ENCODE measurements around the gene MYMX. TPM values are rescaled to one million over a fixed set of nuclear protein-coding genes. Genes with fewer than 3 reads are reported as not detected.

Gene MYMX
- total and polyA plus RNA-seq, 2 of the 13 experiments (the other 11 are each of a cell fraction or from before 2014, with no cell fraction given) = not detected

GRCh38 chr6:44237813-44238433 lies 21.2 kb downstream of the MYMX start (continued):
- TF ChIP-seq E2F5 (CRISPR knock-in tag; conservative IDR thresholded peaks at IDR 0.05) (no peak; the same call in 1 of the 2 replicates), KLF15 (CRISPR knock-in tag; IDR thresholded peaks at IDR 0.05; ENCODE audit: borderline replicate concordance) (no peak), CEBPZ (IDR thresholded peaks at IDR 0.05; ENCODE audit: low read length) (no peak), FOXA3 (CRISPR knock-in tag; IDR thresholded peaks at IDR 0.05) (peak; percentile 4), KLF13 (CRISPR knock-in tag; IDR thresholded peaks at IDR 0.05) (peak; percentile 86; the same call in 1 of the 2 replicates), ZNF687 (CRISPR knock-in tag; IDR thresholded peaks at IDR 0.05) (peak; percentile 95), ZNF451 (CRISPR knock-in tag; IDR thresholded peaks at IDR 0.05) (peak; percentile 63; the same call in 1 of the 2 replicates), EEA1 (CRISPR knock-in tag; IDR thresholded peaks at IDR 0.05; ENCODE audit: borderline replicate concordance) (no peak; the same call in 1 of the 2 replicates), ZNF333 (CRISPR knock-in tag; IDR thresholded peaks at IDR 0.05; ENCODE audit: borderline replicate concordance) (no peak; the same call in 1 of the 2 replicates), ZNF768 (CRISPR knock-in tag; IDR thresholded peaks at IDR 0.05) (peak; percentile 72; the same call in 1 of the 2 replicates), RFXANK (CRISPR knock-in tag; IDR thresholded peaks at IDR 0.05) (0 out of 2 replicates have a peak, but pooled peaks have one; percentile 68), ZNF605 (CRISPR knock-in tag; IDR thresholded peaks at IDR 0.05) (0 out of 2 replicates have a peak, but pooled peaks have one; percentile 24), GATAD2A (CRISPR knock-in tag; IDR thresholded peaks at IDR 0.05) (peak; percentile 52; the same call in 1 of the 2 replicates), ARHGAP35 (CRISPR knock-in tag; IDR thresholded peaks at IDR 0.05; ENCODE audit: borderline replicate concordance) (peak; percentile 81; the same call in 1 of the 2 replicates)
- TF ChIP-seq, protein P1, sequence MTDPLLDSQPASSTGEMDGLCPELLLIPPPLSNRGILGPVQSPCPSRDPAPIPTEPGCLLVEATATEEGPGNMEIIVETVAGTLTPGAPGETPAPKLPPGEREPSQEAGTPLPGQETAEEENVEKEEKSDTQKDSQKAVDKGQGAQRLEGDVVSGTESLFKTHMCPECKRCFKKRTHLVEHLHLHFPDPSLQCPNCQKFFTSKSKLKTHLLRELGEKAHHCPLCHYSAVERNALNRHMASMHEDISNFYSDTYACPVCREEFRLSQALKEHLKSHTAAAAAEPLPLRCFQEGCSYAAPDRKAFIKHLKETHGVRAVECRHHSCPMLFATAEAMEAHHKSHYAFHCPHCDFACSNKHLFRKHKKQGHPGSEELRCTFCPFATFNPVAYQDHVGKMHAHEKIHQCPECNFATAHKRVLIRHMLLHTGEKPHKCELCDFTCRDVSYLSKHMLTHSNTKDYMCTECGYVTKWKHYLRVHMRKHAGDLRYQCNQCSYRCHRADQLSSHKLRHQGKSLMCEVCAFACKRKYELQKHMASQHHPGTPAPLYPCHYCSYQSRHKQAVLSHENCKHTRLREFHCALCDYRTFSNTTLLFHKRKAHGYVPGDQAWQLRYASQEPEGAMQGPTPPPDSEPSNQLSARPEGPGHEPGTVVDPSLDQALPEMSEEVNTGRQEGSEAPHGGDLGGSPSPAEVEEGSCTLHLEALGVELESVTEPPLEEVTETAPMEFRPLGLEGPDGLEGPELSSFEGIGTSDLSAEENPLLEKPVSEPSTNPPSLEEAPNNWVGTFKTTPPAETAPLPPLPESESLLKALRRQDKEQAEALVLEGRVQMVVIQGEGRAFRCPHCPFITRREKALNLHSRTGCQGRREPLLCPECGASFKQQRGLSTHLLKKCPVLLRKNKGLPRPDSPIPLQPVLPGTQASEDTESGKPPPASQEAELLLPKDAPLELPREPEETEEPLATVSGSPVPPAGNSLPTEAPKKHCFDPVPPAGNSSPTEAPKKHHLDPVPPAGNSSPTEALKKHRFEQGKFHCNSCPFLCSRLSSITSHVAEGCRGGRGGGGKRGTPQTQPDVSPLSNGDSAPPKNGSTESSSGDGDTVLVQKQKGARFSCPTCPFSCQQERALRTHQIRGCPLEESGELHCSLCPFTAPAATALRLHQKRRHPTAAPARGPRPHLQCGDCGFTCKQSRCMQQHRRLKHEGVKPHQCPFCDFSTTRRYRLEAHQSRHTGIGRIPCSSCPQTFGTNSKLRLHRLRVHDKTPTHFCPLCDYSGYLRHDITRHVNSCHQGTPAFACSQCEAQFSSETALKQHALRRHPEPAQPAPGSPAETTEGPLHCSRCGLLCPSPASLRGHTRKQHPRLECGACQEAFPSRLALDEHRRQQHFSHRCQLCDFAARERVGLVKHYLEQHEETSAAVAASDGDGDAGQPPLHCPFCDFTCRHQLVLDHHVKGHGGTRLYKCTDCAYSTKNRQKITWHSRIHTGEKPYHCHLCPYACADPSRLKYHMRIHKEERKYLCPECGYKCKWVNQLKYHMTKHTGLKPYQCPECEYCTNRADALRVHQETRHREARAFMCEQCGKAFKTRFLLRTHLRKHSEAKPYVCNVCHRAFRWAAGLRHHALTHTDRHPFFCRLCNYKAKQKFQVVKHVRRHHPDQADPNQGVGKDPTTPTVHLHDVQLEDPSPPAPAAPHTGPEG (CRISPR knock-in tag; IDR thresholded peaks at IDR 0.05) = peak; percentile 49; the same call in 1 of the 2 replicates
